Mesendoderm (in vitro differentiated cells): ENCODE data around the gene MCTP2.

Experiments
- DNase-seq: peaks from one replicate; pipeline ENCODE4 v3.0.0; 2013
- H2AK5ac ChIP-seq: 2 replicates; pipeline ENCODE4 v1.6.1; 2013; ENCODE audit warnings: low read length, inconsistent platforms
- H2BK120ac ChIP-seq: 2 replicates; pipeline ENCODE4 v1.6.1; 2013; ENCODE audit warnings: low read depth, mild to moderate bottlenecking, low read length, moderate library complexity, mixed read lengths
- H2BK15ac ChIP-seq: replicated peaks from 2 replicates; pipeline ENCODE4 v1.6.1; 2013; ENCODE audit warnings: low read depth, mild to moderate bottlenecking, moderate library complexity
- H2BK5ac ChIP-seq: 2 replicates; pipeline ENCODE4 v1.6.1; 2013; ENCODE audit warnings: low read length, inconsistent platforms
- H3K18ac ChIP-seq: 2 replicates; pipeline ENCODE4 v1.6.1; 2013; ENCODE audit warnings: mild to moderate bottlenecking, low read length, mixed read lengths
- H3K23ac ChIP-seq: one replicate; pipeline ENCODE4 v1.6.1; 2013; ENCODE audit warnings: low read length
- H3K27ac ChIP-seq: 2 replicates; pipeline ENCODE4 v1.5.1; 2013; ENCODE audit warnings: low read depth, mild to moderate bottlenecking, inconsistent platforms, low read length, moderate library complexity
- H3K27me3 ChIP-seq: 2 replicates; pipeline ENCODE4 v1.6.1; 2013; ENCODE audit warnings: low read length, control low read depth, mild to moderate bottlenecking, inconsistent platforms; ENCODE audit not compliant: insufficient read depth, poor library complexity
- H3K36me3 ChIP-seq: 2 replicates; pipeline ENCODE4 v1.6.1; 2013; ENCODE audit warnings: low read length, inconsistent platforms; ENCODE audit not compliant: control insufficient read depth, insufficient read depth
- H3K4ac ChIP-seq: one replicate; pipeline ENCODE4 v1.6.1; 2013; ENCODE audit warnings: low read depth, mild to moderate bottlenecking, low read length, moderate library complexity
- H3K4me1 ChIP-seq: 2 replicates; pipeline ENCODE4 v1.6.1; 2013; ENCODE audit warnings: low read depth, low read length, inconsistent platforms; ENCODE audit not compliant: control insufficient read depth
- H3K4me2 ChIP-seq: 2 replicates; pipeline ENCODE4 v1.6.1; 2013; ENCODE audit warnings: low read length
- H3K4me3 ChIP-seq: 2 replicates; pipeline ENCODE4 v1.5.1; 2013; ENCODE audit warnings: mild to moderate bottlenecking, low read length
- H3K56ac ChIP-seq: one replicate; pipeline ENCODE4 v1.6.1; 2013; ENCODE audit warnings: low read length
- H3K79me1 ChIP-seq: 2 replicates; pipeline ENCODE4 v1.6.1; 2013; ENCODE audit warnings: low read length, inconsistent platforms
- H3K79me2 ChIP-seq: 2 replicates; pipeline ENCODE4 v1.6.1; 2013; ENCODE audit warnings: mild to moderate bottlenecking, low read length; ENCODE audit not compliant: control insufficient read depth, insufficient read depth
- H3K9ac ChIP-seq: 2 replicates; pipeline ENCODE4 v1.6.1; 2013; ENCODE audit warnings: low read length, inconsistent platforms
- H4K5ac ChIP-seq: one replicate; pipeline ENCODE4 v1.6.1; 2013; ENCODE audit warnings: low read length
- H4K8ac ChIP-seq: one replicate; pipeline ENCODE4 v1.6.1; 2013; ENCODE audit warnings: low read depth, mild to moderate bottlenecking, control low read depth, low read length, moderate library complexity
- WGBS: extraction: QIAGEN DNeasy Blood & Tissue Kit; methylation state at CpG from one replicate; pipeline ENCODE4 v1.1.7; 2013; ENCODE audit warnings: low lambda C conversion rate, missing lambda C conversion rate; ENCODE audit not compliant: insufficient coverage; ENCODE audit errors: extremely low coverage; 5-methylcytosine and 5-hydroxymethylcytosine counted together

The MCTP2 gene

DNA sequence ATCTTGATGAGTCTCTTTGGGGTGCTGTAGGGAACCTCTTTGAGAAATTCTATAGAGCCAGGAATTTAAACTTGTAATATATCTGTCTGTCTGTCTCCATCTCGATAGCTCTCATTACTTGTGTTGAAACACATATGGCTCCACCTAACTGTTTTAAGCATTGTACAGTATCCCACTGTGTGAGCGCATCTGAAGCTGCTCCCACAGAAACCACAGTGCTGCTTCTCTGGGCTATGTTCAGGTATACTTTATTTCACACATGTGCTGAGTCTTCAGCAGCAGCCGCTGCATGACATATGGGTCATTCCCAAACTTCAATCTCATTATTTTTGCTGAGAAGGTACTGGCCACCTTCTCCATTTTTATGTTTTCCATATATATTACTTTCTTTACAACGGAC lies 63.9 kb downstream of the MCTP2 start:
- Histone ChIP-seq H2BK15ac (no peak overlapping the region), H3K4me1 (no peaks in the 10 kb centered on the region), H4K8ac (no peak overlapping the region), H3K18ac (no peak overlapping the region), H3K36me3 (no peaks in the 10 kb centered on the region), H2AK5ac (no peak overlapping the region), H3K4ac (no peak overlapping the region), H4K5ac (no peak overlapping the region), H3K27ac (no peak overlapping the region), H2BK5ac (no peak overlapping the region), H3K79me1 (no peaks in the 10 kb centered on the region), H3K4me2 (no peak overlapping the region), H3K79me2 (no peaks in the 10 kb centered on the region), H3K9ac (no peak overlapping the region), H3K23ac (no peak overlapping the region), H3K27me3 (no peaks in the 10 kb centered on the region), H3K4me3 (no peak overlapping the region), H3K56ac (no peak overlapping the region), H2BK120ac (no peak overlapping the region)
- no peak for DNase-seq
- no CpG with 5 or more reads among the region's 4 CpGs for WGBS

DNA sequence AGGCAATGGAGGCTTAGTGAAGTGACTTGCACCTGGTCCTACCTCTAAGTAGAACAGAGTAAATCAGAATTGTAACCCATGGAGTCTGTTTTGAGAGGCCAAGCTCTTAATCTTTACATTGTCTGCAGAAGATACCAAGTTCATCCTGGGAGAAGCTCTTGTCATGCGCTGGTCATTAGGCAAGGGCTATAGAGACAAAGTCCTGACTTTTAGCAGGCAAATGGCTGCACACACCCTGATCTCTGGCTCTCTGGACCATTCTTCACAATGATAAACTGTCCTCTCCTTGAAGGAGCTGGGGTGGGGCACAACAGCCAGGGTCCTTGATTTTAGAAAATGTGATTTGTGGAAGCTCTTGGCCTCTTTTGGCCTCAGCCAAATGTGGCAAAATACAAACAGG lies 65.4 kb downstream of the MCTP2 start:
- no peak overlapping the region for H2BK5ac ChIP-seq
- H3K56ac ChIP-seq: no peak overlapping the region
- H3K79me1 ChIP-seq: no peaks in the 10 kb centered on the region
- WGBS: no CpG with 5 or more reads among the region's 1 CpG
- no peaks in the 10 kb centered on the region for H3K79me2 ChIP-seq
- no peak overlapping the region for H3K4ac ChIP-seq
- DNase-seq: no peak
- no peak overlapping the region for H4K5ac ChIP-seq
- no peak overlapping the region for H2BK120ac ChIP-seq
- no peak overlapping the region for H3K18ac ChIP-seq
- H2BK15ac ChIP-seq: no peak overlapping the region
- H2AK5ac ChIP-seq: no peak overlapping the region
- no peak overlapping the region for H4K8ac ChIP-seq
- no peaks in the 10 kb centered on the region for H3K36me3 ChIP-seq
- H3K4me1 ChIP-seq: no peaks in the 10 kb centered on the region
- H3K4me2 ChIP-seq: no peak overlapping the region
- no peak overlapping the region for H3K9ac ChIP-seq
- no peaks in the 10 kb centered on the region for H3K27me3 ChIP-seq
- no peak overlapping the region for H3K27ac ChIP-seq
- H3K23ac ChIP-seq: no peak overlapping the region
- no peak overlapping the region for H3K4me3 ChIP-seq

DNA sequence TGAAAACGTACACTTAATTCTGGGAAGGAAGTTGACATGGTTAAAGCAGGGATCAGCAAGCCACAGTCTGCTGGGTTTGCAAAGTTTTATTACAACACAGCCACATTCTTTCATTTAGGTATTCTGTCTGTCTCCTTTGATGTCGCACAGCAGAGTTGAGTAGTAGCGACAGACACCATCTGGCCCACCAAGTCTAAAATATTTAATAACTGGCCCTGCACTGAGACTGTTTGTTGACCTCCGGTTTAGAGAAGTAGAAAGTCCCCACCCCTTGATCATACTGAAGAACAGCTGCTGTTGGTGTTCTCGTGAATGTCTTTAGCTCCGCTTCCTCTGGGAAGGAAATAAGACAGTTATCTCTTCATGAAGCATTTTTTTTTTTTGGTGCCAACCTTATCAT lies 66.2 kb downstream of the MCTP2 start:
- no peak overlapping the region for H3K4me3 ChIP-seq
- no peak overlapping the region for H4K5ac ChIP-seq
- no peak overlapping the region for H2BK15ac ChIP-seq
- no peak overlapping the region for H2BK120ac ChIP-seq
- DNase-seq: no peak
- no peak overlapping the region for H4K8ac ChIP-seq
- no peak overlapping the region for H3K4me2 ChIP-seq
- no peaks in the 10 kb centered on the region for H3K4me1 ChIP-seq
- no peak overlapping the region for H3K27ac ChIP-seq
- no peaks in the 10 kb centered on the region for H3K27me3 ChIP-seq
- no peak overlapping the region for H3K4ac ChIP-seq
- no peak overlapping the region for H3K23ac ChIP-seq
- H2BK5ac ChIP-seq: no peak overlapping the region
- H3K18ac ChIP-seq: no peak overlapping the region
- H3K56ac ChIP-seq: no peak overlapping the region
- H3K9ac ChIP-seq: no peak overlapping the region
- H3K36me3 ChIP-seq: no peaks in the 10 kb centered on the region
- no CpG with 5 or more reads among the region's 6 CpGs for WGBS
- no peak overlapping the region for H2AK5ac ChIP-seq
- no peaks in the 10 kb centered on the region for H3K79me1 ChIP-seq
- H3K79me2 ChIP-seq: no peaks in the 10 kb centered on the region

DNA sequence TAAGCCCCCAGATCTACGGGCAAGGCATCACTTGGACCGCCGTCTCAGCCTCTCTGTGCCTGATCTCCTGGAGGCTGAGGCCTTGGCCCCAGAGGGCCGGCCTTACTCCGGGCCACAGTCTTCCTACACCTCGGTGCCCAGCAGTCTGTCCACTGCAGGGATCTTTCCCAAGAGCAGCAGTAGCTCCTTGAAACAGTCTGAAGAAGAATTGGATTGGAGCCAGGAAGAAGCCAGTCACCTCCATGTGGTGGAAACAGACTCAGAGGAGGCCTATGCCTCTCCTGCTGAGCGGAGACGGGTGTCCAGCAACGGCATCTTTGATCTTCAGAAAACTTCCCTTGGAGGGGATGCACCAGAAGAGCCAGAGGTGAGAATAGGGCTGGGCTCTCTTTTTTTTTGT lies 67.0 kb downstream of the MCTP2 start:
- no peak for DNase-seq
- no CpG with 5 or more reads among the region's 9 CpGs for WGBS

DNA sequence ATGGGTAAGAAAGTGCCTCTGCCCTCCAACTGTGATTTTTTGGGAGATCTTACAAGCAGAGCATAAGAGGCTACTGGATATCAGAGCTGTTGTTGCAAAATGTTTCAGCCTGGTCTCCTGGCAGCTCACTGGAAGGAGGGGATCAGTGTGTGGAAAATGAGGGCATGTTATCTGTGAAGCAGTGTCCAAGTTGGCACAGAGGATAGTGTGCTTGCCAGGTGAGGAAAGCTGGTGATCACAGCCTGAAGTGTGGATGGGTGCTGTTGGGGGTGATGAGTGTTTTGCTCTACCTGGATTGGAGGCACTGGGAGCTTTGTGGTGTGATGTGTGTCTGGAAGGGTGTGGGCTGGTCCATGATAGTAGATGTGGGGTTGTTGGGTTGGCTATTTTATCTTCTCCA lies 69.3 kb downstream of the MCTP2 start:
- H3K18ac ChIP-seq: no peak overlapping the region
- no peak for DNase-seq
- H3K23ac ChIP-seq: no peak overlapping the region
- H2BK5ac ChIP-seq: no peak overlapping the region
- no peak overlapping the region for H3K27ac ChIP-seq
- H3K36me3 ChIP-seq: no peaks in the 10 kb centered on the region
- H3K79me1 ChIP-seq: no peaks in the 10 kb centered on the region
- H3K27me3 ChIP-seq: no peaks in the 10 kb centered on the region
- H2AK5ac ChIP-seq: no peak overlapping the region
- H4K5ac ChIP-seq: no peak overlapping the region
- no peak overlapping the region for H3K4ac ChIP-seq
- H3K4me3 ChIP-seq: no peak overlapping the region
- no peak overlapping the region for H4K8ac ChIP-seq
- no peak overlapping the region for H2BK15ac ChIP-seq
- H3K4me1 ChIP-seq: no peaks in the 10 kb centered on the region
- H3K4me2 ChIP-seq: no peak overlapping the region
- no peaks in the 10 kb centered on the region for H3K79me2 ChIP-seq
- H3K9ac ChIP-seq: no peak overlapping the region
- no peak overlapping the region for H2BK120ac ChIP-seq
- H3K56ac ChIP-seq: no peak overlapping the region

More for the DNA sequence above, 67.0 kb downstream of the MCTP2 start:
- no peak overlapping the region for H2BK5ac ChIP-seq
- no peaks in the 10 kb centered on the region for H3K36me3 ChIP-seq
- H3K4ac ChIP-seq: no peak overlapping the region
- no peaks in the 10 kb centered on the region for H3K79me2 ChIP-seq
- H3K27ac ChIP-seq: no peak overlapping the region
- H2BK15ac ChIP-seq: no peak overlapping the region
- H3K4me2 ChIP-seq: no peak overlapping the region
- H3K79me1 ChIP-seq: no peaks in the 10 kb centered on the region
- H3K23ac ChIP-seq: no peak overlapping the region
- no peak overlapping the region for H4K5ac ChIP-seq
- no peak overlapping the region for H4K8ac ChIP-seq
- H3K56ac ChIP-seq: no peak overlapping the region
- no peak overlapping the region for H3K18ac ChIP-seq
- no peak overlapping the region for H3K4me3 ChIP-seq
- H2AK5ac ChIP-seq: no peak overlapping the region
- no peaks in the 10 kb centered on the region for H3K27me3 ChIP-seq
- H3K4me1 ChIP-seq: no peaks in the 10 kb centered on the region
- H2BK120ac ChIP-seq: no peak overlapping the region
- no peak overlapping the region for H3K9ac ChIP-seq

DNA sequence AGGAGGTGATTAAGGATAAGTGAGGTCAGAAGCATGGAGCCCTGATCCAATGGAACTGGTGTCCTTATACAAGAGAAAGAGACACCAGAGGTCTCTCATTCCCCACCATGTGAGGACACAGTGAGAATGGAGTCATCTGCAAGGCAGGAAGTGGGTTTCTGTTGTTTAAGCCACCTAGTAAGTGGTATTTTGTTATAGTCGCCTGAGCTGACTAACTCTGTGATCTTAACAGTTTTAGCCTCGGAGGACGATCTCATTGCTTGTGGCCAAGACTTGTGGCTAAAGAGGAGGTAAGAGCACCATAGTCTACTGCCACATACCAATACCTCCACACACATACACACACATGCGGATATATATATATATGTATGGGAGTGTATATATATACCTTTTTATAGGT lies 73.8 kb downstream of the MCTP2 start:
- Histone ChIP-seq H2BK15ac (no peak overlapping the region), H2AK5ac (no peak overlapping the region), H3K36me3 (no peaks in the 10 kb centered on the region), H3K27me3 (no peaks in the 10 kb centered on the region), H3K9ac (no peak overlapping the region), H3K4me3 (no peak overlapping the region), H3K4me2 (no peak overlapping the region), H3K4ac (no peak overlapping the region), H3K27ac (no peak overlapping the region), H4K5ac (no peak overlapping the region), H2BK120ac (no peak overlapping the region), H3K4me1 (no peaks in the 10 kb centered on the region), H3K18ac (no peak overlapping the region), H3K23ac (no peak overlapping the region), H4K8ac (no peak overlapping the region), H3K56ac (no peak overlapping the region), H3K79me1 (no peaks in the 10 kb centered on the region), H2BK5ac (no peak overlapping the region), H3K79me2 (no peaks in the 10 kb centered on the region)
- no CpG with 5 or more reads among the region's 4 CpGs for WGBS
- no peak for DNase-seq
